Mucosa of rectum (tissue), 2 donors: ENCODE data around the gene TAF1L.

Experiments
- H3K27ac ChIP-seq, 2 donors: one replicate each; pipeline ENCODE4 v1.7.0; 2013; ENCODE audit warnings: inconsistent platforms in 2 of 2, low read depth in 2 of 2, low read length in 2 of 2
- H3K27me3 ChIP-seq, 2 donors: one replicate each; pipeline ENCODE4 v1.7.0; 2013; ENCODE audit warnings: low read length in 2 of 2; ENCODE audit not compliant: control insufficient read depth in 2 of 2, insufficient read depth in 2 of 2
- H3K36me3 ChIP-seq, 2 donors: one replicate each; pipeline ENCODE4 v1.7.0; 2013; ENCODE audit warnings: low read length in 2 of 2; ENCODE audit not compliant: control insufficient read depth in 2 of 2, insufficient read depth in 2 of 2
- H3K4me1 ChIP-seq, 2 donors: one replicate each; pipeline ENCODE4 v1.7.0; 2013; ENCODE audit warnings: low read length in 2 of 2, mild to moderate bottlenecking in 1 of 2; ENCODE audit not compliant: control insufficient read depth in 2 of 2, insufficient read depth in 2 of 2
- H3K4me3 ChIP-seq, 2 donors: one replicate each; pipeline ENCODE4 v1.7.0; 2013; ENCODE audit warnings: low read length in 2 of 2
- H3K9ac ChIP-seq, 2 donors: one replicate each; pipeline ENCODE4 v1.7.0; 2013; ENCODE audit warnings: low read length in 2 of 2, low read depth in 1 of 2, mild to moderate bottlenecking in 1 of 2
- H3K9me3 ChIP-seq, 2 donors: one replicate each; pipeline ENCODE4 v1.7.0; 2013; ENCODE audit warnings: low read length in 2 of 2; ENCODE audit not compliant: control insufficient read depth in 2 of 2
- donor health status: healthy.
- donor health status: Normal muscosa, but diverticular disease.

The TAF1L gene

DNA sequence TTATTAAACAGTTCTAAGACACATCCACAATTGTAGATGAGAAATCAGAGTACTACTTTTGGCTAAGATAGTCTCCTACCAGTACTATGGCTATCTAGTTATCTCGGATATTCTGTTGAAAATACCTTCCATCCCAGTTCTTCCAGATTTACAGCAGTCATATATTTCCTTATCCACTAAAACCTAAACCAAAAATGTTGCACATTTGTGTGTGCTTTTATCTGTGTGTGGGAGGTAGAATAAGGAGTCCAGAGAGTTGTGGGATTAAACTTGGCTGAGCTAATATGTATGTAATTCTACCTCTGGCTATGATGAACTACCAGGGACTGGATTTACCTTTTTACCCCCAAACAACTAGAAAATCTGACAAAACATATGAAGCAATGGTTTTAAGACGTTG is 45.0 kb downstream of the TAF1L start:
- Histone ChIP-seq H3K4me3 (no peak overlapping the region), H3K9ac (no peak overlapping the region), H3K36me3 (no peaks in the 10 kb centered on the region), H3K4me1 (no peaks in the 10 kb centered on the region), H3K27me3 (no peaks in the 10 kb centered on the region), H3K9me3 (no peaks in the 10 kb centered on the region), H3K27ac (no peak overlapping the region)

- Histone ChIP-seq H3K27ac (no peak overlapping the region), H3K9me3 (no peaks in the 10 kb centered on the region), H3K36me3 (no peaks in the 10 kb centered on the region), H3K9ac (no peak overlapping the region), H3K4me1 (no peaks in the 10 kb centered on the region), H3K27me3 (peaks cover 0 to 2% of the 10 kb centered on the region in 2 donors), H3K4me3 (no peak overlapping the region)
Measured at GRCh38 chr9:32589083-32589723, 46.3 kb downstream of the TAF1L start.

DNA sequence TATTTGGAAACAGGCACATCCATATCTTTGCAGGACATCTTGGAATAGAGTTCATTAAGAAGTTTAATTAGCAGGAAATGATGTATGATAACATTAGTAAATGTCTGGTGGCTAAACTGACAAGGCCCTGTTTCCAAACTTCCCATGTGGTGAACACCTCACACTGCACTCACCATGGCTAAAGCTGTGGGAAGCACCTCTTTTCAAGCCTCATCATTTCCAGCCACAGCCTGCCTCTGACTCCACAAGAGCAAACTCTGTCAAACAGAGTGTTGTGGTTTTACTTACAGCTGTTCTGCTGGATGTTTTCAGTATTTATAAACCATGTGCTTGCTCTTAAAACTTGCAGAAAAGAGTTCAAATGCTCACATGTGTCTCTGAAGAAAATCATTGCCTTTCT is 47.6 kb downstream of the TAF1L start:
- Histone ChIP-seq H3K4me1 (no peaks in the 10 kb centered on the region), H3K27ac (no peak overlapping the region), H3K9me3 (no peaks in the 10 kb centered on the region), H3K9ac (no peak overlapping the region), H3K4me3 (no peak overlapping the region), H3K27me3 (peaks cover 0 to 2% of the 10 kb centered on the region in 2 donors), H3K36me3 (no peaks in the 10 kb centered on the region)

GRCh38 chr9:32584784-32585183 is 50.7 kb downstream of the TAF1L start:
- Histone ChIP-seq H3K9ac (no peak overlapping the region), H3K27ac (no peak overlapping the region), H3K4me3 (no peak overlapping the region), H3K9me3 (no peaks in the 10 kb centered on the region), H3K36me3 (no peaks in the 10 kb centered on the region), H3K4me1 (no peaks in the 10 kb centered on the region), H3K27me3 (peaks cover 2 to 4% of the 10 kb centered on the region in 2 donors)

GRCh38 chr9:32581512-32582143 is 53.8 kb downstream of the TAF1L start:
- Histone ChIP-seq H3K9me3 (no peaks in the 10 kb centered on the region), H3K4me3 (no peak overlapping the region), H3K36me3 (no peaks in the 10 kb centered on the region), H3K27me3 (peaks cover 2 to 7% of the 10 kb centered on the region in 2 donors), H3K9ac (no peak overlapping the region), H3K4me1 (no peaks in the 10 kb centered on the region), H3K27ac (no peak overlapping the region)

GRCh38 chr9:32580631-32581300 is 54.7 kb downstream of the TAF1L start:
- no peaks in the 10 kb centered on the region for H3K36me3 ChIP-seq
- H3K4me3 ChIP-seq: no peak overlapping the region
- H3K27ac ChIP-seq: no peak overlapping the region
- H3K4me1 ChIP-seq: no peaks in the 10 kb centered on the region
- no peaks in the 10 kb centered on the region for H3K9me3 ChIP-seq
- peaks cover 2 to 8% of the 10 kb centered on the region in 2 donors for H3K27me3 ChIP-seq
- no peak overlapping the region for H3K9ac ChIP-seq

DNA sequence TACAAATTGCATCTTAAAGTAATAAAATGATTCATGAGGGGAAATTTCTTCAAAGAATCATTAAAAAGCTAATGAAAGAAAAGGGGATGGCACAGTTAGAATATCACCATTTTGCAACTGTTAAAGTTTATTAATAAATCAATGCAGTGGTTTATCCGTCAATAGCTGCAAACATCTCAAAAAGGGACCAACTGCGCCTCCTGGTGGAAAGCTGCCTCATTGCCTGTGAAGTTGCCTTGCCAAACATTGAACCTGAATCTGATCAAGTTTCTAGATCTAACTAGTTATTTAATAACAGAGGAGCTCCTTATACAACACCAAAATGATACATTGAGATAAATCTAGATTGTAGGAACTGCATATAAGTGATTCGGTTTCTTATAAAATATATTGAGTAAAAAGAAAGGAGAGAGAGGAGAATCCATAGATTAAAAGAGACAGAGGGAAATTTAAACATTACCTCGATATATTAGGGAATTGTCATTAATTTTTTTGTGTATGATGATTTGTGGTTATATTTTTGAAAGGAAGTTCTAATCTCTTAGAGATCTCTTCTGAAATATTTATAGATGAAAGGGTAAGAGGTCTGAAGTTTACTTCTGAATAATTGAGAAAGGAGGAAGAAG is 55.6 kb downstream of the TAF1L start:
- Histone ChIP-seq H3K27ac (no peak overlapping the region), H3K9me3 (no peaks in the 10 kb centered on the region), H3K4me1 (no peaks in the 10 kb centered on the region), H3K4me3 (no peak overlapping the region), H3K36me3 (no peaks in the 10 kb centered on the region), H3K27me3 (peaks cover under 1 to 8% of the 10 kb centered on the region in 2 donors), H3K9ac (no peak overlapping the region)
